Measurements from ENCODE around the gene HSF4.

HSF4 gene

GRCh38 chr16:67207249-67208091, 42.9 kb downstream of the HSF4 start:
- no peak overlapping the region for H3K4me3 ChIP-seq
- no peak for DNase-seq (ENCODE audit: low spot score)
- H3K27ac ChIP-seq, result no peak overlapping the region
- TF ChIP-seq, protein P1, sequence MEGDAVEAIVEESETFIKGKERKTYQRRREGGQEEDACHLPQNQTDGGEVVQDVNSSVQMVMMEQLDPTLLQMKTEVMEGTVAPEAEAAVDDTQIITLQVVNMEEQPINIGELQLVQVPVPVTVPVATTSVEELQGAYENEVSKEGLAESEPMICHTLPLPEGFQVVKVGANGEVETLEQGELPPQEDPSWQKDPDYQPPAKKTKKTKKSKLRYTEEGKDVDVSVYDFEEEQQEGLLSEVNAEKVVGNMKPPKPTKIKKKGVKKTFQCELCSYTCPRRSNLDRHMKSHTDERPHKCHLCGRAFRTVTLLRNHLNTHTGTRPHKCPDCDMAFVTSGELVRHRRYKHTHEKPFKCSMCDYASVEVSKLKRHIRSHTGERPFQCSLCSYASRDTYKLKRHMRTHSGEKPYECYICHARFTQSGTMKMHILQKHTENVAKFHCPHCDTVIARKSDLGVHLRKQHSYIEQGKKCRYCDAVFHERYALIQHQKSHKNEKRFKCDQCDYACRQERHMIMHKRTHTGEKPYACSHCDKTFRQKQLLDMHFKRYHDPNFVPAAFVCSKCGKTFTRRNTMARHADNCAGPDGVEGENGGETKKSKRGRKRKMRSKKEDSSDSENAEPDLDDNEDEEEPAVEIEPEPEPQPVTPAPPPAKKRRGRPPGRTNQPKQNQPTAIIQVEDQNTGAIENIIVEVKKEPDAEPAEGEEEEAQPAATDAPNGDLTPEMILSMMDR (IDR thresholded peaks at IDR 0.05), result no peak

DNA sequence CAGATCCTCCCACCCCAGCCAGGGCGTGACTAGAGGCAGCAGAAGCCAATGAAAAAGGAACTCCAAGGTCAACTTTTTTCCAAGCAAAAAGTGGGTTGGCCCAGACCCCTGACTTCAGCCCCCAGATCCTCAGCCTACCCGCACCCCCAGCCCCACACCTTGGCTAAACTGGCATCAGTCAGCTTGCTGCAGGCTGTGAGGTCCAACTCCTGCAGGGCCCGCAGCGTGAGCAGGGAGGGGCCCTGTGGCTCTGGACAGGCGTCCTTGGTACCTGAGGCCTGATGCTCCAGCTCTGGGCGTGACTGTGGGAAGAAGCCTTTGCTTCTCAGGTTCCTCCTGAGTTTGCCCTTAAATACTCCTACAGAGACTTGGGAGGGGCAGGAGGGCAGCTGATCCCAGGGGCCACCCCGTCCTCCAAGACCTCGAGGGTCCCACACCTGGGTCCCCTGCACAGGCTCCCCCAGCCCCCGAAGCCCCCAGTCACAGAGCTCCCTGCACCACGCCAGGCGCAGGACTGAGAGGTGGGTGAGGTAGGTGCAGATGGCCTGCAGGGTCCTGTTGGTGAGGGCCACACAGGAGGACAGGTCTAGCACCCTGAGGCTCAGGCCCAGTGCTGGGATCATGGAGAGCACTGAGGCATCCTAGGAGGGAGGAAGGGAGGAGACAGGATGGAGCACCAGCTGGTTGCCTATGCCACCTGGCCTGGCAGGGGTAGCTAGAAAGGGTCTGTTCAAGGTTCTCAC, 43.8 kb downstream of the HSF4 start:
- H3K27ac ChIP-seq, result no peak overlapping the region
- no peak overlapping the region for H3K4me3 ChIP-seq
- TF ChIP-seq, protein P1 (IDR thresholded peaks at IDR 0.05), result no peak
- DNase-seq (ENCODE audit: low spot score), result no peak

- DNase-seq (ENCODE audit: low spot score), result no peak
- TF ChIP-seq, protein P1 (IDR thresholded peaks at IDR 0.05), result no peak
These were observed 45.0 kb downstream of the HSF4 start for GRCh38 chr16:67209565-67209964.

GRCh38 chr16:67210069-67210937, 45.8 kb downstream of the HSF4 start:
- TF ChIP-seq, protein P1 (IDR thresholded peaks at IDR 0.05), result no peak
- DNase-seq (ENCODE audit: low spot score), result no peak
- Histone ChIP-seq H3K4me3 (no peak overlapping the region), H3K27ac (no peak overlapping the region)

More at GRCh38 chr16:67209565-67209964, 45.0 kb downstream of the HSF4 start:
- Histone ChIP-seq H3K4me3 (no peak overlapping the region), H3K27ac (no peak overlapping the region)

DNA sequence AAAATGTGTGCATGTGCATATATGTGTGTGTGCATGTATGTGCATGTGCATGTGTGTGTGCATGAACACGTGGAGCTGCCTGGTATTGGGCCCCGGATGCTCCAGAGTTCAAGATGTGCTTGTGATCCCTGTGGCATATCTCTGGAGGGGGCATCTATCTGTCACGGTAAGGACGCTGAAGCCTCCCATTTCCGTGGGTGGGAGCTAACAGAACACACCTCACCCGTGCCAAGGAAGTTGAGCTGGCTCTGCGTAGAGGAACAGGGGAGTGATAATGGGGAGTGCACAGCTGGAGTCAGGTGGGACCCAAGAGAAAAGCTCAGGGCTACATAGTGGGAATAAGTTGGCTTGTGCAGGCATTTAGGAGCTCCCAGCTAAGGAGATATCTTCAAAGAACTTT, 47.1 kb downstream of the HSF4 start:
- no peak overlapping the region for H3K4me3 ChIP-seq
- no peak for DNase-seq (ENCODE audit: low spot score)
- TF ChIP-seq, protein P1 (IDR thresholded peaks at IDR 0.05), result no peak
- H3K27ac ChIP-seq, result no peak overlapping the region

GRCh38 chr16:67212766-67213165, 48.2 kb downstream of the HSF4 start:
- DNase-seq (ENCODE audit: low spot score), result no peak
- Histone ChIP-seq H3K4me3 (no peak overlapping the region), H3K27ac (no peak overlapping the region)
- TF ChIP-seq, protein P1 (IDR thresholded peaks at IDR 0.05), result no peak

Data from coronary artery (tissue), 2 donors.